Transverse colon (tissue), 4 donors: ENCODE results near the gene CADPS2. TPM values are rescaled to one million over a fixed set of nuclear protein-coding genes. Genes with fewer than 3 reads are reported as not detected.

Experiments used
- DNase-seq: peaks from one replicate; pipeline ENCODE4 v3.0.0-alpha.2; 2019
- H3K27ac ChIP-seq, 4 donors: fragments of 200-600 bp; sonication (generic); 2 replicates each; pipeline ENCODE4 v1.5.1; 2016 to 2018; ENCODE audit warnings: inconsistent platforms in 4 of 4
- H3K27me3 ChIP-seq: fragments of 200-600 bp; sonication (generic); 2 replicates; pipeline ENCODE4 v1.5.1; 2017; ENCODE audit warnings: inconsistent platforms
- H3K36me3 ChIP-seq, 4 donors: fragments of 200-600 bp; sonication (generic); 2 replicates each; pipeline ENCODE4 v1.5.1; 2017 to 2019; ENCODE audit warnings: inconsistent platforms in 4 of 4
- H3K4me1 ChIP-seq, 4 donors: fragments of 200-600 bp; sonication (generic); 2 replicates each; pipeline ENCODE4 v1.5.1; 2017 to 2020; ENCODE audit warnings: inconsistent platforms in 4 of 4
- H3K4me3 ChIP-seq, 4 donors: fragments of 200-600 bp; sonication (generic); 1 replicate in 1 of 4; 2 replicates in 3 of 4; pipeline versions ENCODE4 v1.5.1 to v1.6.1; 2017 to 2019; ENCODE audit warnings: inconsistent platforms in 4 of 4
- H3K9me3 ChIP-seq, 2 donors: fragments of 200-600 bp; sonication (generic); 2 replicates each; pipeline ENCODE4 v1.5.1; 2017 to 2019; ENCODE audit warnings: inconsistent platforms in 2 of 2
- CTCF ChIP-seq, 5 experiments: fragments of 200-600 bp in 3 of 5; fragments of 450-650 bp in 2 of 5; sonication (generic) in 3 of 5; IDR thresholded peaks; 1 replicate in 2 of 5; 2 replicates in 3 of 5; pipeline ENCODE4 v1.5.1; 2016 to 2017; ENCODE audit warnings: antibody characterized with exemption in 5 of 5, inconsistent platforms in 3 of 5, mild to moderate bottlenecking in 2 of 5, moderate library complexity in 1 of 5
- EP300 ChIP-seq: sonication (generic); formaldehyde crosslinking; IDR thresholded peaks from one replicate; pipeline ENCODE4 v1.6.1; 2017; ENCODE audit warnings: antibody characterized with exemption, low read depth
- POLR2A ChIP-seq: fragments of 450-650 bp; IDR thresholded peaks from one replicate; pipeline ENCODE4 v1.6.1; 2016; ENCODE audit warnings: antibody characterized with exemption, mild to moderate bottlenecking, moderate library complexity
- POLR2AphosphoS5 ChIP-seq, 3 donors: sonication (generic); formaldehyde crosslinking; IDR thresholded peaks; one replicate each; pipeline ENCODE4 v1.6.1; 2016; ENCODE audit warnings: antibody characterized with exemption in 3 of 3
- WGBS, 2 donors: methylation state at CpG; one replicate each; pipeline ENCODE4 v1.1.5; 2018; ENCODE audit warnings: low coverage in 1 of 2; 5-methylcytosine and 5-hydroxymethylcytosine counted together
- in situ Hi-C, 4 donors: fragments of 200-750 bp; cut with MboI; loops; one replicate each; pipeline versions ENCODE4 v1.15.0 to v1.15.1; 2017; ENCODE audit warnings: low sequenced_read_pairs in 3 of 4, low pct_ligation_motif_present in 1 of 4, low pct_unique_long_range_greater_than_20kb in 1 of 4
- intact Hi-C: fragments of 100-400 bp; cut with DNase I; formaldehyde crosslinking; loops from one replicate; pipeline ENCODE4 v1.15.1; 2023; ENCODE audit warnings: low total_unique reads
- total RNA-seq, 4 donors: library from RNA; depleted of rRNA; stranded (reverse); fragments of >200 nt; gene quantifications; one replicate each; pipeline ENCODE4 v1.1.0, GENCODE V29; 2016

CADPS2 gene
- total RNA-seq, 4 donors from 2014 or later, result 9.0 to 15.2 (median 12.6) TPM

- no peak overlapping the region for H3K4me3 ChIP-seq
- WGBS, 2 donors, result 37 to 40% methylated on average over 5 to 9 of the region's 9 CpGs
- no peaks in the 10 kb centered on the region for H3K36me3 ChIP-seq
- no peak for DNase-seq
- H3K9me3 ChIP-seq, result no peaks in the 10 kb centered on the region
- intact Hi-C loops, result no loop called here
- in situ Hi-C loops, result loop anchor here (5.0 to 25.0 kb wide), 4 partner anchors 310 to 445 kb away; no protein-coding TSS in a partner anchor
- no peaks in the 10 kb centered on the region for H3K4me1 ChIP-seq
- TF ChIP-seq EP300, result no peak
- TF ChIP-seq CTCF (IDR thresholded peaks at IDR 0.05), result peak in 4 of 5 experiments; percentile 17 to 34 (median 28)
- H3K27me3 ChIP-seq, result no peaks in the 10 kb centered on the region
- no peak overlapping the region for H3K27ac ChIP-seq
These were observed 353.6 kb downstream of the CADPS2 start for GRCh38 chr7:122532406-122533269.

GRCh38 chr7:122528879-122529481 lies 357.3 kb downstream of the CADPS2 start:
- 16 to 17% methylated on average over 3 of the region's 3 CpGs for WGBS, 2 donors
- TF ChIP-seq CTCF (IDR thresholded peaks at IDR 0.05) (peak; percentile 31 to 61 (median 50)), EP300 (no peak)
- intact Hi-C loops (no loop called here), in situ Hi-C loops (loop anchor here in 3 of 4 donors (25.0 kb wide), 2 partner anchors 317 to 442 kb away; no protein-coding TSS in a partner anchor)
- Histone ChIP-seq H3K36me3 (no peaks in the 10 kb centered on the region), H3K27me3 (no peaks in the 10 kb centered on the region), H3K9me3 (no peaks in the 10 kb centered on the region), H3K4me1 (no peaks in the 10 kb centered on the region), H3K27ac (no peak overlapping the region), H3K4me3 (no peak overlapping the region)
- no peak for DNase-seq

GRCh38 chr7:122525355-122525754 lies 360.9 kb downstream of the CADPS2 start:
- in situ Hi-C loops (loop anchor here in 3 of 4 donors (25.0 kb wide), 2 partner anchors 313 to 438 kb away; no protein-coding TSS in a partner anchor), intact Hi-C loops (no loop called here)
- Histone ChIP-seq H3K27me3 (no peaks in the 10 kb centered on the region), H3K4me1 (no peaks in the 10 kb centered on the region), H3K4me3 (no peak overlapping the region), H3K27ac (no peak overlapping the region), H3K9me3 (no peaks in the 10 kb centered on the region), H3K36me3 (no peaks in the 10 kb centered on the region)
- TF ChIP-seq POLR2AphosphoS5 (IDR thresholded peaks at IDR 0.05) (no peak), CTCF (IDR thresholded peaks at IDR 0.05) (no peak), POLR2A (no peak), EP300 (no peak)
- WGBS, 2 donors, result 85 to 94% methylated on average over 4 to 5 of the region's 5 CpGs
- DNase-seq, result no peak

GRCh38 chr7:122521767-122522166 lies 364.5 kb downstream of the CADPS2 start:
- H3K27me3 ChIP-seq, result no peaks in the 10 kb centered on the region
- no peak overlapping the region for H3K27ac ChIP-seq
- in situ Hi-C loops, result loop anchor here in 1 of 4 donors (25.0 kb wide), 1 partner anchor 434 kb away; no protein-coding TSS in a partner anchor
- no peak for DNase-seq
- H3K4me3 ChIP-seq, result no peak overlapping the region
- no peaks in the 10 kb centered on the region for H3K9me3 ChIP-seq
- TF ChIP-seq CTCF (IDR thresholded peaks at IDR 0.05) (no peak), EP300 (no peak), POLR2AphosphoS5 (IDR thresholded peaks at IDR 0.05) (no peak), POLR2A (no peak)
- H3K36me3 ChIP-seq, result no peaks in the 10 kb centered on the region
- intact Hi-C loops, result no loop called here
- no peaks in the 10 kb centered on the region for H3K4me1 ChIP-seq
